Motor neuron (in vitro differentiated cells): ENCODE results near the gene C2orf42. TPM values are rescaled to one million over a fixed set of nuclear protein-coding genes. Genes with fewer than 3 reads are reported as not detected.
"Not testable (repeated sequence)": the region's sequence is repeated elsewhere in the genome, so short reads cannot be mapped to it uniquely, and the experiment has no call there.

Experiments
- ATAC-seq, 8 experiments: fragments of 200-7000 bp; cut with Tn5 transposase; replicated peaks in 6 of 8; 2 replicates each; pipeline ENCODE4 v1.8.0; 2021; ENCODE audit warnings: mild to moderate bottlenecking in 8 of 8, moderate library complexity in 8 of 8
- H3K27ac ChIP-seq, 2 donors: fragments of 250-450 bp; sonication (Bioruptor Pico); 2 replicates each; pipeline ENCODE4 v1.9.0; 2021; ENCODE audit warnings: antibody characterized with exemption in 2 of 2, mild to moderate bottlenecking in 2 of 2, moderate library complexity in 1 of 2
- H3K4me1 ChIP-seq, 2 donors: fragments of 250-450 bp; sonication (Bioruptor Pico); replicated peaks in 1 of 2; 2 replicates each; pipeline ENCODE4 v1.6.1; 2021; ENCODE audit warnings: antibody characterized with exemption in 2 of 2, mild to moderate bottlenecking in 2 of 2, moderate library complexity in 1 of 2
- H3K4me3 ChIP-seq, 5 donors: fragments of 250-450 bp; sonication (Bioruptor Pico); 2 replicates each; pipeline ENCODE4 v1.9.0; 2021; ENCODE audit warnings: antibody characterized with exemption in 5 of 5, mild to moderate bottlenecking in 5 of 5, moderate library complexity in 4 of 5
- WGBS, 10 experiments: fragments of 450-650 bp; shearing (Covaris generic); methylation state at CpG; one replicate each; pipeline ENCODE4 v1.0.0; 2022; 5-methylcytosine and 5-hydroxymethylcytosine counted together
- in situ Hi-C, 9 experiments: fragments of 400-800 bp; cut with MboI; loops; one replicate each; pipeline ENCODE4 v1.15.0; 2021; ENCODE audit warnings: low sequenced_read_pairs in 9 of 9, low pct_unique_long_range_greater_than_20kb in 2 of 9; ENCODE audit not compliant: unreplicated experiment in 9 of 9
- total RNA-seq, 8 experiments: library from RNA; unstranded; fragments of 300-600 nt; gene quantifications; 2 replicates each; pipeline versions ENCODE4 v1.2.3 to v1.2.4, GENCODE V29; 2022

Gene C2orf42
- total RNA-seq, 8 experiments from 2014 or later, result 9.8 to 18.7 (median 14.5) TPM

DNA sequence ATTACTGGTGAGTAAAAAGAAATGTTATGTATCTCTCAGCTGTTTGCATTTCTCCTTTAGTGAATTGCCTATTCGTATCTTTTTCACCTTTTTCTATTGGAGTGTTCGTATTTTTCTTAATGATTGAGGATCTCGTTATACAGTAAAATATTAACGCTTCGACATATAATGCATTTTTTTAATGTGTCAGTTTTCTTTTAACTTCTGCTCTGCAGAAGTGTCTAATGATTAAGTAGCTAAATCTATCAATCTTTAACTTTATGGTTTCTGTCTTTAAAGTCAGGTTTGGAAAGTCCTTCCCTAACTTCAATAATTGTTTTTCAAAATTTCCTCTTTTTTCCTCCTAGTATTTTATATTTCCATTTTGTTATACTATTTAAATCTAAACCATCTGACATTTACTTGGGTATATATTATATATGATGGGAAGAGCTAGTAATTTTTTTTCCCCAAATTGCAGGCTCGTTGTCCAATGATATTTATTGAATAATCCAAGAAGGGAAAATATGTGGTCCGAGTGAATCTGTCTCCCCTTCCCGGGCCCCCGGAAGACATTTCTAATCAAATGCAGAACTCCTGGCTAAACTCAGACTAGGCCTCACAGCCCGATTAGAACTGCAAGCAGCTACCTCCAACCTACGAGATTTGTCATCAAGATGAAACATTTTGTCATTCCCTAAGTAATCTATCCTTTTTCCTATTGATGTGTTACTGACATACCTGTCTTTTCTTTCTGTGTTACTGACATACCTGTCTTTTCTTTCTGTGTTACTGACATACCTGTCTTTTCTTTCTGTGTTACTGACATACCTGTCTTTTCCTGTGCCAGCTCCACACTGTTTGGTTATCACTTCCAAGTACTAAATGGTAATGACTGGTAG, 86.3 kb downstream of the C2orf42 start:
- peak; percentile 48 to 61 (median 56) for ATAC-seq
- H3K4me3 ChIP-seq, result peak overlapping the region; percentile 6 to 30 (median 19)
- H3K4me1 ChIP-seq, result peaks cover 23 to 30% of the 10 kb centered on the region in 2 donors
- in situ Hi-C loops, result no loop called here
- peak overlapping the region; percentile 51 to 58 for H3K27ac ChIP-seq
- WGBS, 10 experiments, result 21 to 100% (median 49%) methylated on average over 1 to 11 of the region's 11 CpGs

DNA sequence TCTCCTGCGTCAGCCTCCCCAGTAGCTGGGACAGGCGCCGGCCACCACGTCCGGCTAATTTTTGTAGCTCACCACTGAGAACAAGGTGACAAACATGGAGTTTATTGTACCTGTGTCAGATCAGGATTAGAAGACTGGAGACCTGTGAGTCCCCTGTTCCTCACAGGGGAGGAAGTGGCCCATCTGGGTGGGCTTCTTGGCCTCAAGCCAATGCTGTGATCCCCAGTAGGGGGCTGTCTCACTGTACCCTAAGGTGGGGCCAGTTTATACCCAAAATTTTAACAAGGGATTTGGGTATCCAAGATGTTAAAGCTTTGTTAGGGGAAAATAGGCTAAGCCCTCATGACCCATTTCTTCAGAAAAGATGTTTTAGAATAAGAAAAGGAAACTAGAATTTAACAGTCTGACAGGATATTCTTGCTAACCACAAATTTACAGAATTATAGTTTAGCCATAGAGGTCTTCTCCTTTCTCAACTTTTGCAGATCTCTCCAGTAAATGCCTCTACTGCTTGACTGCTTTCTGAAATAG, 87.2 kb downstream of the C2orf42 start:
- Histone ChIP-seq H3K4me1 (peaks cover 14 to 23% of the 10 kb centered on the region in 2 donors), H3K27ac (no peak overlapping the region), H3K4me3 (no peak overlapping the region)
- WGBS, 10 experiments, result 90 to 100% (median 100%) methylated on average over 1 to 5 of the region's 5 CpGs; no CpG with 5 or more reads in 3 of the 10 experiments
- no peak for ATAC-seq
- in situ Hi-C loops, result no loop called here

DNA sequence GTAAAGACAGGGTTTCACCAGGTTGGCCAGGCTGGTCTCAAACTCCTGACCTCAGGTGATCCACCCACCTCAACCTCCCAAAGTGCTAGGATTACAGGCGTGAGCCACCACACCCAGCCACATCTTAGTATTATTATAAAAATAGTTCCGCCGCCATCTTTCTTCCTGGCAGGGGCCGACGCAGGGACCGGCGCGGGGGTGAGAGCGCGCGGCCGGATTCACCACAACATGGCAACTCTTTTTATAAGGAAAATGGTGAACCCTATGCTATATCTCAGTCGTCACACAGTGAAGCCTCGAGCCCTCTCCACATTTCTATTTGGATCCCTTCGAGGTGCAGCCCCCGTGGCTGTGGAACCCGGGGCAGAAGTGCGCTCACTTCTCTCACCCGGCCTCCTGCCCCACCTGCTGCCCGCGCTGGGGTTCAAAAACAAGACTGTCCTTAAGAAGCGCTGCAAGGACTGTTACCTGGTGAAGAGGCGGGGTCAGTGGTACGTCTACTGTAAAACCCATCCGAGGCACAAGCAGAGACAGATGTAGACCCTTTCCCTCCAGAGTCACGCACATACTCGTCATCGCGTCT, 88.4 kb downstream of the C2orf42 start:
- H3K27ac ChIP-seq, H3K4me3 ChIP-seq, ATAC-seq, in situ Hi-C loops: not testable (repeated sequence)
- 89 to 100% (median 93%) methylated on average over 4 to 12 of the region's 29 CpGs; no CpG with 5 or more reads in 5 of the 10 experiments for WGBS, 10 experiments
- peaks cover 4 to 14% of the 10 kb centered on the region in 2 donors for H3K4me1 ChIP-seq

DNA sequence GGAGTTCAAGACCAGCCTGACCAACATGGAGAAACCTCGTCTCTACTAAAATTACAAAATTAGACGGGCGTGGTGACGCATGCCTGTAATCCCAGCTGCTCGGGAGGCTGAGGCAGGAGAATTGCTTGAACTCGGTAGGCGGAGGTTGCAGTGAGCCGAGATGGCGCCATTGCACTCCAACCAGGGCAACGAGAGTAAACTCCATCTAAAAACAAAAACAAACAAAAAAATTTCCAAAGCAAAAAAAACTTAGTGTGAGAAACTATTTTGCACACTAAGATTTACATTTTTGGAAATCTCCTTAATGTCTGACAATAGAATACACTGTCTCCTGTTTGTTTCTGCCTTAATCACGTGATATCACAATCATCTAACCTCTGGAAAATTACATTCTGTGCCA, 89.1 kb downstream of the C2orf42 start:
- H3K4me3 ChIP-seq, H3K27ac ChIP-seq, in situ Hi-C loops, ATAC-seq: not testable (repeated sequence)
- H3K4me1 ChIP-seq, result peaks cover 4 to 14% of the 10 kb centered on the region in 2 donors
- 61 to 98% (median 91%) methylated on average over 2 to 11 of the region's 11 CpGs; no CpG with 5 or more reads in 3 of the 10 experiments for WGBS, 10 experiments

DNA sequence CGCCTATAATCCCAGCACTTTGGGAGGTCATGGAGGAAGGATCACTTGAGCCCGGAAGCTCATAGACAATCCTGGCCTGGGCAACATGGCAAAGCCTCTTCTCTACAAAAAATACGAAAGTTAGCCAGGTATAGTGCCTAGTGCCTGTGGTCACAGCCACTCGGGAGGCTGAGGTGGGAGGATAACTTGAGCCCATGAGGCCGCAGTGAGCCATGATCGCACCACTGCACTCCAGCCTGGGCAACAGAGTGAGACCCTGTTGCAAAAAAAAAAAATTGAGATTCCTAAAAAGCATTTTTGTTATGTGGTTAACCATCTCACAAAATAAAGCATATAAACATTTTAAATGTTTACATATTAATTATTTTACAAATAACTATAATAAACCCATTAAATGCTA, 89.6 kb downstream of the C2orf42 start:
- 80 to 100% (median 100%) methylated on average over 1 to 6 of the region's 6 CpGs; no CpG with 5 or more reads in 3 of the 10 experiments for WGBS, 10 experiments
- Histone ChIP-seq H3K27ac (no peak overlapping the region), H3K4me1 (peaks cover 4 to 14% of the 10 kb centered on the region in 2 donors), H3K4me3 (no peak overlapping the region)
- no peak for ATAC-seq
- in situ Hi-C loops, result no loop called here

Other genes with a start within 250 kb of the C2orf42 start
- 1 to 10 TPM; 1.1 to 2.8 (median 1.7) TPM for gene ASPRV1, start 229.4 kb downstream of the C2orf42 start, total RNA-seq
- 100 to 1,000 TPM in 4 of 8 experiments, 10 to 100 TPM in 4; 47.0 to 261 (median 104) TPM for gene PCBP1, start 103.5 kb downstream of the C2orf42 start, total RNA-seq
- gene TIA1, start 57.6 kb upstream of the C2orf42 start, total RNA-seq, result 100 to 1,000 TPM in 7 of 8 experiments, 10 to 100 TPM in 1; 44.3 to 195 (median 128) TPM
- 10 to 100 TPM; 12.7 to 51.2 (median 21.2) TPM for gene PCYOX1, start 67.1 kb upstream of the C2orf42 start, total RNA-seq
- 100 to 1,000 TPM; 132 to 262 (median 152) TPM for gene SNRPG, start 102.7 kb upstream of the C2orf42 start, total RNA-seq
- gene FAM136A, start 111.0 kb upstream of the C2orf42 start, total RNA-seq, result 10 to 100 TPM; 27.7 to 77.7 (median 43.4) TPM